ENCODE results near the gene NSD2. TPM values are rescaled to one million over a fixed set of nuclear protein-coding genes. Genes with fewer than 3 reads are reported as not detected.
"Not testable (repeated sequence)": the region's sequence is repeated elsewhere in the genome, so short reads cannot be mapped to it uniquely, and the experiment has no call there.

The NSD2 gene
- total RNA-seq, 2 experiments from 2014 or later: 181 to 184 TPM

DNA sequence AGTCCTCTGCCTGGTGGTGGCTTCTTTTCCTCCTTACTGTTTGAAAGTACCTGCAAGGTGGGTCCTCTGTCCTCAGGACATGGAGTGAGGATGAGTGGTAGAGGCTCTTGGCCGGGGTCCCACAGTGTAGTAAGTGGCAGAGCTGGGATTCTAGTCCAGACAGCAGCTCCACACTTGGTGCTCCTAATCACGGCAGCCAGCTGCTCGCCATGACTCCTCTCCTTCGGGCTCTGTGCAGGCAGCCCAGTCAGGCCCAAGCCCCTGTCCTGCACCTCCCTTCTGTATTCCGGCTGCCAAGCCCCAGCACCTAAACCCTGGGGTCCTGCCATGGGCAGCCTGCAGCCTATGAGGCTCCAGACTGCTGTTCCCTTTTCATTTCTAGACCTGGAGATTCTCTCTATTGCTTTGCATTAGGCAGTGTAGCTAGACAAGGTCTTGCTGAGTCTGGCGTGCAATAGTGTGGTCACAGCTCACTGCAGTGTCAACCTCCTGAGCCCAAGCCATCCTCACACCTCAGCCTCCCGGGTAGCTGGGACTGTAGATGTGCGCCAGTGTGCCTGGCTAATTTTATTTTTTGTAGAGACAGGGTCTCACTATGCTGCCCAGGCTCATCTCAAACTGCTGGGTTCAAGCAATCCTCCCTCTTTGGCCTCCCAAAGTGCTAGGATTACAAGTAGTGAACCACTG lies 24.9 kb downstream of the NSD2 start:
- H3K27me3 Mint-ChIP-seq: no peaks in the 10 kb centered on the region
- H3K36me3 Mint-ChIP-seq: peaks cover 41% of the 10 kb centered on the region
- no peak overlapping the region for H3K27ac Mint-ChIP-seq

DNA sequence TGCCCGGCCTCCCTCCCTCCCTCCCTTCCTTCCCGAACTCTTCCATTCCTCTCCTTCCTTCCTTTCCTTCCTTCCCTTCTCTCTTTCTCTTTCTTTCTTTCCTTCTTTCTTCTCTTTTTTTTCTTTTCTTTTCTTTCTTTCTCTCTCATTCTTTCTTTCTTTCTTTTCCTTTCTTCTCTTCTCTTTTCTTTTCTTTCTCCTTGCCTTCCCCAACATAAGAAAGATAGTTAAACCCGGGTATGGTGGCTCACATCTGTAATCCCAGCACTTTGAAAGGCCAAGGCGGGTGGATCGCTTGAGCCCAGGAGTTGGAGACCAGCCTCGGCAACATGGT lies 25.4 kb downstream of the NSD2 start:
- Mint-ChIP-seq H3K36me3 (peaks cover 40% of the 10 kb centered on the region), H3K4me3 (no peak overlapping the region), H3K9me3 (no peaks in the 10 kb centered on the region), H3K4me1 (peaks cover 12% of the 10 kb centered on the region), H3K27me3 (no peaks in the 10 kb centered on the region), H3K27ac (no peak overlapping the region)
- DNase-seq: no peak

More for the DNA sequence above, 24.9 kb downstream of the NSD2 start:
- Mint-ChIP-seq H3K4me1 (peaks cover 12% of the 10 kb centered on the region), H3K9me3 (no peaks in the 10 kb centered on the region), H3K4me3 (no peak overlapping the region)
- no peak for DNase-seq

DNA sequence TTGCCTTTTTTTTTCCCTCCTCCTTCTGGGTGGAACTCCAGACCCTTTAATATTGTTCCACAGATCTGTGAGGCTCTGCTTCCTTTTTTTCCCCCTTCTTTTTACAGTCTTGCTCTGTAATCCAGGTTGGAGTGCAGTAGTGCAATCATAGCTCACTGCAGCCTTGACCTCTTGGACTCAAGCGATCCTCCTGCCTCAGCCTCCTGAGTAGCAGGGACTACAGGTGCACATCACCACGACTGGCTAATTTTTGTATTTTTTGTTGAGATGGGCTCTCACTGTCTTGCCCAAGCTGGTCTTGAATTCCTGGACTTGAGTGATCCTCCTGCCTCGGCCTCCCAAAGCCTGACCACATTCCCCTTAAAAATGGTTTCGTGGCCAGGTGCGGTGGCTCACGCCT lies 26.8 kb downstream of the NSD2 start:
- Mint-ChIP-seq H3K27me3 (no peaks in the 10 kb centered on the region), H3K27ac (no peak overlapping the region), H3K4me3 (no peak overlapping the region), H3K4me1 (peaks cover 14% of the 10 kb centered on the region), H3K36me3 (peaks cover 42% of the 10 kb centered on the region), H3K9me3 (no peaks in the 10 kb centered on the region)
- no peak for DNase-seq

DNA sequence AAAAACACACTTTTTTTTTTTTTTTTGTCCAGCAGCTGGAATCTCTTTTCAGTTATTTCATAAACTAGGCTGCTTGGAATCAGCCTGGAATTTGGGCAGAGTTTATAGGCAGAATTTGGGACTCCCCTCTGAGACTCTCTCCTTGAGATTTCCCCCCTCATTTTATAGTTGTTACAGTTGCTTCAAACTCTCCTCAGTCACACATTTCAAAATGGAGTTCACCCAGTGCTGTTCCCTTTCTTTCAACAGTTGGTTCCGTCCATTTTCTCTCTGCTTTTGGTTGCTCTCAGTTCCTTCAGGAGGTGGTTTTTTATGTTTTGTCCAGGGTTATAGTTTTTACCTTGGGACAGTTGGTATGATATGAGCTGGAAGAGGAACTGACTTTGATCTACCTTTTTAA lies 27.5 kb downstream of the NSD2 start:
- H3K9me3 Mint-ChIP-seq: no peaks in the 10 kb centered on the region
- peaks cover 16% of the 10 kb centered on the region for H3K4me1 Mint-ChIP-seq
- H3K4me3 Mint-ChIP-seq: no peak overlapping the region
- no peak overlapping the region for H3K27ac Mint-ChIP-seq
- H3K27me3 Mint-ChIP-seq: no peaks in the 10 kb centered on the region
- DNase-seq: no peak
- peaks cover 46% of the 10 kb centered on the region for H3K36me3 Mint-ChIP-seq

DNA sequence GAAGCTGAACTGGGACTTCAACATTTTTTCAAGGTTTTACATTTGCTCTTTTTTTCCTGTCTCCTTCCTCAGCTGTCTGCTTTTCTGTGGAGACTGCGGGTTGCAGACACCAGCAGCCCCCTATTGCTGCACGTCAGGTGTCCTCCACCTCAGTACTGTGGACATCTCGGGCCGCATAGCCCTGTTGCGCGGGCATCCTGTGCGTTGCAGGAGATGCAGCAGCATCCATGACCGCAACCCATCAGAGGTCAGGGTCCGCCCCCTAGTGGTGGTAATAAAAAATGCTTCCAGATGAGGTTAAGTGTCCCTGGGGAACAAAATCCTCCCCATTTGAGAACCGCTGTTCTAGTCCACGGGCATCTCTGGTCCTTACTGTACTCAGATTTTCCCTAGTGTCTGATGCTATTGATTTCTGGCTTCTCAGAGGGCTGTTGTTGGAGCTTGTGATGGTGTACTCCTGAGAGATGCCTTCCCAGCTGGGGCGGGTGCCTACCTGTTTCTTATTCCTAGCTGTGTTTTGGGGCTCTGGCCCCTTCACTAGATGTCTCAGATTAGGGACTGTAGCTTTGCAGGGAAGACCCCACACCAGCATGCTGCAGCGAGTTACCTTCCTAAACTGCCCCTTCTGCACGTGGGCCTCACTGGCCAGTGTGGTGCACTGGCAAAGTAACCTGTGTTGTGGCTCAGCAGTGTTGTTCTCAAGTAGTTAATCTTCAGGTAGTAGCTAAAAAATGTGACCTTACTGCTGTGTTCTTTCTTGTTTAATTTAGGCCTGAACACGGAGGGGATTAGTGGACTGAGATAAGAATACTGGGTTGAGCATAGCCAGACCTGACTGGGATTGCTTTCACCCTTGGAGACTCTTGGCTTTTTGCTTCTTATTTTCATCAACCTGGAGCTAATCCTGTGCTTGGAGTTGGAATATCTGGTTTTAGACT lies 28.2 kb downstream of the NSD2 start:
- H3K4me3 Mint-ChIP-seq: no peak overlapping the region
- no peaks in the 10 kb centered on the region for H3K9me3 Mint-ChIP-seq
- no peaks in the 10 kb centered on the region for H3K27me3 Mint-ChIP-seq
- no peak overlapping the region for H3K27ac Mint-ChIP-seq
- DNase-seq: peak; percentile 66
- peaks cover 43% of the 10 kb centered on the region for H3K36me3 Mint-ChIP-seq
- peaks cover 16% of the 10 kb centered on the region for H3K4me1 Mint-ChIP-seq

DNA sequence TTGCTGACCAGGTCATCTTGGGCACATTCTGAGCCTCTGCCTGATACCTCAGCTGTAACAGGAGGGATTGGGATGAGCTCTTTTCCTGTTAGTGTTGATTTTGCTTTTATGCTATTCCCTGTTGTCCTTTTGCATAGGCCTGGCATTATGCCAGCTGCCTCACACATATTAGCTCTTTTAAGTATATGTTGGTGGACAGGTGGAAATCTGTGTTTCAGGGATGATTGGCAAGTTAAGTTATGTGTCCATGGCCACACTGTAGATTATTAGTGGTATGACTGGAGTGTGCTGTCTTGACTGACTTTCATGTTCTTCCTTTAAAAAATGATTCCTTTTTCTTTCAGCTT lies 28.9 kb downstream of the NSD2 start:
- Mint-ChIP-seq H3K27ac (no peak overlapping the region), H3K36me3 (peaks cover 43% of the 10 kb centered on the region), H3K4me1 (peaks cover 17% of the 10 kb centered on the region), H3K27me3 (no peaks in the 10 kb centered on the region), H3K4me3 (no peak overlapping the region), H3K9me3 (no peaks in the 10 kb centered on the region)
- DNase-seq: no peak

DNA sequence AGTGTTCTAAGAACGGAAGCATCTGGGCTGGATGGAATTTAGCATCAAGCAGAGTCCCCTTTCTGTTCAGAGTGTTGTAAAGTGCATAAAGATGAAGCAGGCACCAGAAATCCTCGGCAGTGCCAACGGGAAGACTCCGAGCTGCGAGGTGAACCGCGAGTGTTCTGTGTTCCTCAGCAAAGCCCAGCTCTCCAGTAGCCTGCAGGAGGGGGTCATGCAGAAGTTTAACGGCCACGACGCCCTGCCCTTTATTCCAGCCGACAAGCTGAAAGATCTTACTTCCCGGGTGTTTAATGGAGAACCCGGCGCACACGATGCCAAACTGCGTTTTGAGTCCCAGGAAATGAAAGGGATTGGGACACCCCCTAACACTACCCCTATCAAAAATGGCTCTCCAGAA lies 29.4 kb downstream of the NSD2 start:
- Mint-ChIP-seq H3K27me3 (no peaks in the 10 kb centered on the region), H3K4me3 (no peak overlapping the region), H3K36me3 (peaks cover 48% of the 10 kb centered on the region), H3K27ac (no peak overlapping the region), H3K4me1 (peaks cover 19% of the 10 kb centered on the region), H3K9me3 (no peaks in the 10 kb centered on the region)
- no peak for DNase-seq

DNA sequence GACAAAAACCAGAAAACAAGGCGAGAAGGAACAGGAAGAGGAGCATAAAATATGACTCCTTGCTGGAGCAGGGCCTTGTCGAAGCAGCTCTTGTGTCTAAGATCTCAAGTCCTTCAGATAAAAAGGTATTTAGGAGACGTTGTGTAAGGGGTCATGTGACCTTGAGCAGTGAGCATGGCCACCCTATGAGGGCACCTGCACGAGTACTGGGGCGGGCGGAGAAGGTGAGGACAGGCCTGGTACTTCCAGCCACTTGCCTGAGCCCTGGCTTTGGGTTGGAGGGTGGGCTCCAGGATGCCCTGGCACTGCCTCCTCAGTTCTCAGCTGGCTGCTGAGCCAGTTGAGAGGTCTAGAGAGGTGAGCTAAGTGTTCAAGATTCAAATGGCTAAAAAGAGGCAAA lies 29.9 kb downstream of the NSD2 start:
- no peak for DNase-seq
- H3K27me3 Mint-ChIP-seq: no peaks in the 10 kb centered on the region
- no peak overlapping the region for H3K4me3 Mint-ChIP-seq
- H3K36me3 Mint-ChIP-seq: peaks cover 51% of the 10 kb centered on the region
- no peaks in the 10 kb centered on the region for H3K9me3 Mint-ChIP-seq
- H3K27ac Mint-ChIP-seq: no peak overlapping the region
- peaks cover 21% of the 10 kb centered on the region for H3K4me1 Mint-ChIP-seq

DNA sequence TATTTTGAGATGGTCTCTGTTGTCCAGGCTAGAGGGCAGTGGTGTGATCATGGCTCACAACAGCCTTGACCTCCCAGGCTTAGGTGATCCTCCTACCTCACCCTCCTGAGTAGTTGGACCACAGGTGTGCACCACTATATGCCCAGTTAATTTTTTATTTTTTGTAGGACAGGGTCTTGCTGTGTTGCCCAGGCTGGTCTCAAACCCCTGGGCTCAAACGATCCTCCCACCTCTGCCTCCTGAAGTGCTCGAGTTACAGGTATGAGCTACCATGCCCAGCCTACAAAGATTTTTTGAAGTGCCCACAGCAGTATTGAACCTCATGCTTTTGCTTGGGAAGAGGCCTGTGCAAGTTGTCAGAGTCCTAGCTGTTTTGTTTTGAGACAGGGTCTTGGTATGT lies 31.1 kb downstream of the NSD2 start:
- H3K4me3 Mint-ChIP-seq: no peak overlapping the region
- DNase-seq: no peak
- peaks cover 17% of the 10 kb centered on the region for H3K4me1 Mint-ChIP-seq
- no peaks in the 10 kb centered on the region for H3K9me3 Mint-ChIP-seq
- H3K36me3 Mint-ChIP-seq: peaks cover 54% of the 10 kb centered on the region
- H3K27me3 Mint-ChIP-seq: no peaks in the 10 kb centered on the region
- no peak overlapping the region for H3K27ac Mint-ChIP-seq

DNA sequence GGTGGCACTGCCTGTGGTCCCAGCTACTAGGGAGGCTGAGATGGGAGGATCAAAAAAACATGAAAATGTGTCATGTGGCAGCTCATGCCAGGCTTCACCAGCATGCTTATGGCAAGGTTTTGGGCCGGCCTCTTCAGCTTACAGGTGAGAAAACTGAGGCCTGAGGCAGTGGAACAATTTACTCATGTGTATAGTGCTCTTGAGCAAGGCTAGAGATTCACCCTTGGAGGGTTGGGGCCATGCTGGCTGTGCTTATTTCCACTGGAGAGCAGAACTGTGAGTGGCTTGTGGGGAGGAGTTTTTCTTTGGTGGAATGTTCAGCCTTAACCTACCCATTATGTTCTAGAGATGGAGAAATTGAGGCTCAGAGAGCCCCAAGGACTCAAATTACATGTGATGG lies 31.8 kb downstream of the NSD2 start:
- Mint-ChIP-seq H3K9me3 (no peaks in the 10 kb centered on the region), H3K36me3 (peaks cover 51% of the 10 kb centered on the region), H3K4me3 (no peak overlapping the region), H3K27me3 (no peaks in the 10 kb centered on the region), H3K4me1 (peaks cover 17% of the 10 kb centered on the region), H3K27ac (no peak overlapping the region)
- no peak for DNase-seq

DNA sequence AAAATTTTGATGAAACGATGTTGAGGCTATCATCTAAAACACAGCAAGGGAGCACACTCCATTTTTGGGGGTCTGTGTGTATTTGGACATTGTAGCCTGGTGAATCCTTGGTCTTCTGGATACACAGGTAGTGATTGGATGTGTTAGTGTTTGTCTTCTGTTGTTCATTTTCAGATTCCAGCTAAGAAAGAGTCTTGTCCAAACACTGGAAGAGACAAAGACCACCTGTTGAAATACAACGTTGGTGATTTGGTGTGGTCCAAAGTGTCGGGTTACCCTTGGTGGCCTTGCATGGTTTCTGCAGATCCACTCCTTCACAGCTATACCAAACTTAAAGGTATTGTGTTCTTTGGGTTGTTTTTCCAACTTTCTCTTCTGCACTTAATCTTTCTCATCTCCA lies 32.8 kb downstream of the NSD2 start:
- H3K36me3 Mint-ChIP-seq: peaks cover 55% of the 10 kb centered on the region
- H3K9me3 Mint-ChIP-seq: no peaks in the 10 kb centered on the region
- no peak overlapping the region for H3K4me3 Mint-ChIP-seq
- H3K27ac Mint-ChIP-seq: no peak overlapping the region
- peaks cover 17% of the 10 kb centered on the region for H3K4me1 Mint-ChIP-seq
- DNase-seq: no peak
- no peaks in the 10 kb centered on the region for H3K27me3 Mint-ChIP-seq

DNA sequence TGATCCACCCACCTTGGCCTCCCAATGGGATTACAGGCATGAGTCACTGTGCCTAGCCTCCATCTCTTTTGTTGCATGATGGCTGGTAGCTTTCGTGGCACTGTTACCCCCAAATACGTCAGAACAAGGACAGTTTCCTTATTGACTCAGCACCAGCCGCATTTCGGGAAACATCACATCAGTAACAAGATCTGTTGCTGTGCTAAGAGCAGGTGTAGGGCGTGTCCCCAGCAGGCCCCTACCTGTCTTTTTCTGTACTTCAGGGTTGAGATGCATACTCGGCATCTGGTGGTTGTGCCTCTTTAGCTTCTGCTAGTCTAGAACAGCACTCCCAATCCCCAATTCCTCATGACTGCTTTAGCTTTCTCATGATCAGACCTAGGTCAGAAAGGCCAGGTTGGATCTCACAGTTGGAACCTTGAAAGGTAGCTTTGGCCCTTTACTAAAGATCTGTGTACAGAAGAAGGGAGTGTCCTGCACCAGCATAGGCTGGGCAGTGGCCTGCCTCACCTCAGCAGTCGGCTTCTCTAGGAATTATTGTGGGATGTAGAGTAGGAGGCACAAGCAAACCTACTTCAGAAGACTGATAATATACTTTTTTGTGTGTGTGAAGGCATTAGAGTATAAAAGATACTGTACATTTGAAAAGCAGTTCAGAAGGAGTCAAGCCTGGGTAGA lies 36.8 kb downstream of the NSD2 start:
- Mint-ChIP-seq H3K27ac (no peak overlapping the region), H3K36me3 (peaks cover 45% of the 10 kb centered on the region), H3K27me3 (no peaks in the 10 kb centered on the region), H3K4me1 (peaks cover 13% of the 10 kb centered on the region), H3K4me3 (no peak overlapping the region), H3K9me3 (no peaks in the 10 kb centered on the region)
- DNase-seq: no peak

DNA sequence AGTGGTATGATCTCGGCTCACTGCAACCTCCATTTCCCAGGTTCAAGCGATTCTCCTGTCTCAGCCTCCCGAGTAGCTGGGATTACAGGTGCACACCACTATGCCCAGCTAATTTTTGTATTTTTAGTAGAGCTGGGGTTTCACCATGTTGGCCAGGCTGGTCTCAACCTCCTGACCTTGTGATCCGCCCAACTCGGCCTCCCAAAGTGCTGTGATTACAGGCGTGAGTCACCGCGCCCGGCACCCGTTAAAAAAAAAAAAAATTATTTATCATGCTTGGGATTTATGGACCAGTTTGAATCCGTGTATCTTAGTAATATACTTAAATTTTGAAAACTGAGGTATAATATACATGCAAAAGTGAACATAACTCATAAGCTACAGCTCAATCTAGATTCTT lies 38.5 kb downstream of the NSD2 start:
- peaks cover 43% of the 10 kb centered on the region for H3K36me3 Mint-ChIP-seq
- not testable (repeated sequence) for DNase-seq, H3K4me3 Mint-ChIP-seq, H3K27me3 Mint-ChIP-seq, H3K27ac Mint-ChIP-seq, H3K9me3 Mint-ChIP-seq
- peaks cover 14% of the 10 kb centered on the region for H3K4me1 Mint-ChIP-seq

DNA sequence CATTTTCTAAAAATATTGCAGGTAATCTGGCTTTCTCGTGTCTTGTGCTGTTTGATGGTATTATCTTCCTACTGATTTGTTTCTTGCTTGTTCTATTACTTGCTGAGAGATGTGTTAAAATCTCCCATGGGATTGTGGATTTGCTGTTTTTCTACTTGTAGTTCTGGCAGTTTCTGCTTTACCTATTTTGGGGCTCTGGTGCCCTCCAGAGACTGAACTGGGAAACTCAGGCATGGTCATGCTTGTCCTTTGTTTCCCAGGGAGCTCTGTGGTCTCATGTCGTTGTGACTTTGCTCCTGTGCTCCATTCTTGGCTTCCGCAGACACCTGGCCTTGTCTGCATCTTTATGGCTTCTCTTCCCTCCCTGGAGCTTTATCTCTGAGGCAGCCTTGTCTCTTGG lies 39.5 kb downstream of the NSD2 start:
- H3K4me1 Mint-ChIP-seq: peaks cover 11% of the 10 kb centered on the region
- no peak overlapping the region for H3K27ac Mint-ChIP-seq
- no peaks in the 10 kb centered on the region for H3K9me3 Mint-ChIP-seq
- H3K36me3 Mint-ChIP-seq: peaks cover 36% of the 10 kb centered on the region
- H3K27me3 Mint-ChIP-seq: no peaks in the 10 kb centered on the region
- no peak for DNase-seq
- H3K4me3 Mint-ChIP-seq: no peak overlapping the region

DNA sequence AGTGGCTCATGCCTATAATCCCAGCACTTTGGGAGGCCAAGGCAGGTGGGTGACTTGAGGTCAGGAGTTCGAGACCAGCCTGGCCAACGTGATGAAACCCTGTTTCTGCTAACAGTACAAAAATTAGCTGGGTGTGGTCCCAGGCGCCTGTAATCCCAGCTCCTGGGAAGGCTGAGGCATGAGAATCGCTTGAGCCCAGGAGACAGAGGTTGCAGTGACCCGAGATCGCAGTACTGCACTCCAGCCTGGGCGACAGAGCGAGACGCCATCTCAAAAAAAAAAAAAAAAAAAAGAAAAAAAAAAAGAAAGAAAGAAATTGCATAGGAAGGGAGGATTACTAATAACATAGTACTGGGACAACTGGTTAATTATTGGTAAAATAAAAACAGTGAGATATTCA lies 40.1 kb downstream of the NSD2 start:
- not testable (repeated sequence) for H3K27ac Mint-ChIP-seq, H3K4me1 Mint-ChIP-seq, H3K4me3 Mint-ChIP-seq, H3K27me3 Mint-ChIP-seq, DNase-seq, H3K9me3 Mint-ChIP-seq
- H3K36me3 Mint-ChIP-seq: peaks cover 33% of the 10 kb centered on the region

Data from activated naive CD8-positive, alpha-beta T cell treated with anti-CD3 and anti-CD28 coated beads for 36 hours (primary cell).